Urothelium cell line (cell line): Measurements from ENCODE around the gene AGBL1.
A peak's percentile ranks its signal among the peaks of the same experiment; 100 is the strongest.

Experiments
- DNase-seq: peaks from one replicate; pipeline ENCODE4 v3.0.0; 2011; ENCODE audit warnings: low spot score, mixed read lengths
- FAIRE-seq: peaks from 2 replicates; lab custom pipeline; 2011; peaks lifted over from hg19 to GRCh38; lab: Jason Lieb, UNC

The AGBL1 gene

DNA sequence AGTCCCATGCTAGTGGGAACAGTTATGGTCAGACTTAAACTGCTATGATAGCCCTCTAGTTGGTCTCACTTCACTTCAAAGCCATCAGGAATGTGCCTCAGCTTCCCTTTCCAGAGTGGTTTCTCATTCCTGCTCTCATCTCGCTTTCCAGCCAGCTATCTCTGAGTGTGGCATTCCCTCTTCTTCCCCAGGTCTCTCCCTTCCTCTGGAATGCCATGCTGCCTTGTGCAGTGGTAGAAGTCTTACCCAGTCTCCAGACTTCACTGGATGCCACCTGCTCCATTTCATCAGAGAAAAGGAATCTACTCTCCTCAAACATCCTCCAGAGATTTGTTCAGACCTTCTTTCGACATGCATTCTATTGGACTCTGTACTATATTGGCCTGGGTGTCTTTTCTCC is 83.0 kb downstream of the AGBL1 start:
- no peak for DNase-seq
- no peak for FAIRE-seq

DNA sequence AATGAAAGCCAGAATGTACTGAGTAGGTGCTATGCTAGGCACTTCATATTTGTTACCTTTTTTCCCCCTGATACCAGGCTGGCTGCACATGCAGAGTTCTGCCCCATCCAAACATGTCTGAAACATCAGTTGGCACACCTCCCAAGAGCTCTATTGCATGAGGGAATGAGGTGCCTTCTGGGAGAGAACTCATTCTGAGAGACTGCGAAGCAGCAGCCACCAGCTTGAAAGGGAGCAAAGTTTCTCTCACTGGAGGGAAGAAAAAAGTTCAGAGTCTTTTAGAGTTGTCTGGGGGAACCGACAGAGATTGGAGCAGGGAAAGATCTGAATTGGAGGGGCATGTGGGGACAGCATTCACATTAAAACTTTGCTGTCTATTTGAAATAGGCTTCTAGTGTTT is 84.1 kb downstream of the AGBL1 start:
- FAIRE-seq: no peak
- DNase-seq: peak; percentile 37

DNA sequence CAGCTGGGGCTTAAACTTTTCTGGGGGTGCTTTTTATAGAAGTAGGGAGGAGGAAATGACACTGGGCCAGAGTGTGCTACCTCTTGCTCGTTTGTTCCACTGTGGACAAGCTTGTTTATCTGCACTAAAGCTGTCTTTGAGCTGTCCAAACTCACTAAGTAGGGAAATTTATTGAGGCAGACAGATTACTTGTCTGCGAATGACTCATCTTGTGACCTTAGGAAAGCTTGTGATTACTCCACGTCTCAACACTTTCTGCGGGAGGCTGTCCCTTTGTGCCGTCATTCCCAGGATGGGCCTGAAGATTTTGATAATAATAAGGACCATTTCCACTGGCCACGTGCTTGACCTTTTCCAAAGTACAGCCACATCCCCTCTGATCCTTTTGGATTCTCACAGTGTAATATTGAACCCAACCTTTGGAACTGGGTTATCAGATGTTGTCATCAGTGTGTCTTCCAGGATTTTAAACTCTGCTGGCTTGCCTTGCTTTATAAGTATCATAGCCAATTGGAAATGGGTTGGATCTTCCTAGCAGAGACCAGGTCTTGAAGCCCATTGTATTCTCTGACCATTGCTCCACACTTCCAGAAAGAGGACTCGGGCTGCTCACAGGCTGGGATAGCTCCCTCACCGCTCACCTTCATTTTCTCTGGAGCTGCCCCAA is 84.7 kb downstream of the AGBL1 start:
- peak; percentile 89 for FAIRE-seq

DNA sequence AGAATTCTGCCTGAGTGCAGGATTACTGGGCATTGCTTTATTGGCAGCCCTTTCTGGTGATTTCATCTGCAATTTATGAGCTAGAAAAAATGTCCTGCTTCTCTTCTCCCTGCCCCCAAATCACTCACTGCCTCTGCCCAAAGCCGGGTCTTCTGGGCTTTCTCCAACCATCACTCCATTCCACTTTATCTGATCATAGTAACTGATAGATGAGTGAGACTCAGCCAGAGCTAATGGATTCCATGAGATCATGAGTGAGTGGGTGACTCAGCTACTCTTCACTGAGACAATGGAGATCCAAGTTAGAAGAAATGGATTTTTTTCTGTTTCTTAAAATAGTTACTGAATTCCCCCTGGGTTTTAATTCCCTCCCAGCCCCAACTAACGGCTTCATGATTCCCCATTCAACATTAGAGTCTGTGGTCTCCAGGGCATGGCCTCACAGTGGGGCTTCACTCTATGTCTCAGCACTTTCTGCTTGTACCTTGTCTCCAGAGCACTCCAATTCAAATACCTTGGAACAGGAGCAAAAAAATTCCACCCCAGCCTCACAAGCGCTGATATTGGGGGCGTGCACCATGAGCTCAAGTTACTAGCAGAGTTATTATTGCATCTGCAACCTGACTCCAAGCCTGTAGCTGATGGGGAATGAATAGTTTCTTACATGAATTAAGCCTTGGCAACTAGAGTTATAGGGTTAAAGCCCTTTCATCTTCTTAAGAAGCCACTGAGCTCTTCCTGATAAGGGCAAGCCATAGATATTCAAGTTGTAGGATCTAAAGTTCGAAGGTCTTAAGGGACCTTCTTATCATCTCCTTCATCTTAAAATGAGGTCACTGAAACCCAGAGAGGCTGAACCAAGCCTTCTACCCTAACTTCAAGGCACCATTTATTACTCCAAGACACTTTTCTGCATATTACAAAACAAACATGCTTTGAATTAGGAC is 85.9 kb downstream of the AGBL1 start:
- DNase-seq (peak; percentile 49), FAIRE-seq (no peak)

More for the DNA sequence above, 84.7 kb downstream of the AGBL1 start:
- DNase-seq: peak; percentile 74

DNA sequence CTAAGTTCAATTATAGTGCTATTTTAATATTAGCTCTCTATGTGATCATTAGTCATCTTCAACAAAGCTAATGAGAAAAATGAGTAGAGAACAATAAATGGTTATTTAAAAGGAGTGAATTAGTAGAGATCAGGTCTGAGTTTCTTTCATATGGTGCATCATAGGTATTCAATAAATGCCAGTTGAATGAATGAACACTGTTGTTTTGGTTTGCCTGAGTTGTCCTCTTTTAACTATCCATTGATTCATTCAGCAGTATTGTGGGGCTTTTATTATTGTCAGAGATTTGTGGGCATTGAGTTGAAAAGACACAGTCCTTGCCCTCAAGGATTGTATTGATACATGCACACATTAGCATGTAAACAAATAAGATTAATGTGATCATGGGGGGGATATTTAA is 88.2 kb downstream of the AGBL1 start:
- FAIRE-seq (no peak), DNase-seq (no peak)

DNA sequence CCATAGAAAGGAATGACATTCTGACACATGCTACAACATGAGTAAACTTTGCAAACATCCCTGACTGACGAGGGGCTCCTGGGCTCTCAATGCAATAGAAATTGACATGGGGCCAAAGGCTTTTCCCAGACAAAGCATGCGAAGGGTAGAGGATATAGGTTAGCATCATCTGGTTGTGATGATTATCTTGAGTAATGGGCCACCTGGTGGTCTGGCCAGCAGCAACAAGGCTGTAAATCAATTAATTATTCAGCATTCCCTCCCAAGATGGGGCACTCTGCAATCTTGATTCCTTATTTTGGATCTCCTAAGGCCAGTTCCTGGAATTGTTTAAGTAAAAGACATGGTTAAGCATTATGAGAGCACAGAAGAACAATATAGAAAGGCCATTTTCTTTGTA is 99.2 kb downstream of the AGBL1 start:
- DNase-seq (no peak), FAIRE-seq (no peak)

DNA sequence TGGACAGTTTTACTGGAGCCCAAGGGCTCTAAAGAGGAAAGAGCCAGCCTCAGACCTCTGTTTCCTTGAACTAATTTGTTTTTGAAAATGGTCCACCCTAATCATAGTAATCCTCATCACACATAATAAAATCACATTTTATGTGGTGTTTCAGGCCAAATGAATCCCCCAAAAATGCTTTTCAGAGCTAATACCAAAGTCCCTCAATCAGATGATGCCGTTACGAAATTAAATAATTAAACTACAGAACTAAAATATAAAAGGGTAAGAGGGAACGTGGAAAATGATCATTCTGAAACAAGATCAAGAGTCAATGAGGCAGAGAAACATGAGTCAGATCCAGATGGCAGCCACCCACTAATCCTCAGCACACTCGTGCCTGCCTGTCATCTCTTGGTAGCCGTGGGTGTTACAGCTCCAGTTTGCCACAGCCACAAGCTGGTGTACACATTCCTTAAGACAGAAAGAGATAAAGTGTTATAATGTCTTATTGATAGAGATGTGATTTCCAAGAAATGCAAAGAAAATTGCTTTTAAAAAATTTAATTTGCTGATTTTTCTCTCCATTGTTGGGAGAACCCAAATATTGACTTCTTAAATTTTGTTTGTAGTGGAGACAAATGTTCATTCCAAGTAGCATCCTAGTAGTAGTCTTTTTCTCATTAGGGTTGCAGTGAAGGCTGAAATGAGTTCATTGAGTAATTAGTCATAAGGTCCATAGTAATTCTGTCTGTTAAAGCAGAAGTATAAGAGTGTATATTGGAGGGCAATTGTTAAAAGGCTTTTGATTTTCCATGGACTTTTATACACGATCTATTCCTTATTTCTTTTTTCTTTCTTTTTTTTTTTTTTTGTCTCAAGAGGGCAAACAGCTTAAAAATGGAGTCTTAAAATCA is 104.2 kb downstream of the AGBL1 start:
- FAIRE-seq (no peak), DNase-seq (no peak)

DNA sequence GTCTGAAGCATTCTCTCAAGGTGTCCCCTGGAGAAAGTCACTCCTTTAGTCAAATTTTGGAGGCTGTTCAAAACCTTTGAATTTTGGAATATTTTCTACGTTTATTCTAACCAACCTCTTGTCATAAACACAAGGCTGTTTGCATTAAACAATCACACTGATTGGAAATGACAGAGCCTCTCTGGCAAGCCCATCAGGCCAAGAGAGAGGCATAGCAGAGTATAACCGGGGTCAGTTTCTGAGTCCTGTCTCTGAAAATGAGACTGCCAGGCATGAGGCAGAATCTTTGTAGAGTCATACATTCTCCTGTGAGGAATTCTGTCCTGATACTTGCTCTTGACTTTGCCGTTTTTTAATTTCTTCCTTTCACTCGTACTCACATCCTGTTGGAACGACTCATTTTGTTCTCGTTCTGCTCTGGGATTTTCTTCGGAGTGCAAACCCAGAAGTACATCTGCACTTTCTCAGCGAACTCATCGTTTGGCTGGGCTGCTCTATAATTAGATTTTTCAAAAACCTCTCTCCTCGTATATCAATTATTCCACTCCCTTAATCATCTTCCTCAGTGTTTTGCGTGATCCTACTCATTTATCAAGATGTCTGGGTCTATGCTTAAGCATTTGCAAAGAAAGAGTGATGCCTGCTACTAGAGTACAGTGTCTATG is 114.2 kb downstream of the AGBL1 start:
- DNase-seq (no peak), FAIRE-seq (no peak)

DNA sequence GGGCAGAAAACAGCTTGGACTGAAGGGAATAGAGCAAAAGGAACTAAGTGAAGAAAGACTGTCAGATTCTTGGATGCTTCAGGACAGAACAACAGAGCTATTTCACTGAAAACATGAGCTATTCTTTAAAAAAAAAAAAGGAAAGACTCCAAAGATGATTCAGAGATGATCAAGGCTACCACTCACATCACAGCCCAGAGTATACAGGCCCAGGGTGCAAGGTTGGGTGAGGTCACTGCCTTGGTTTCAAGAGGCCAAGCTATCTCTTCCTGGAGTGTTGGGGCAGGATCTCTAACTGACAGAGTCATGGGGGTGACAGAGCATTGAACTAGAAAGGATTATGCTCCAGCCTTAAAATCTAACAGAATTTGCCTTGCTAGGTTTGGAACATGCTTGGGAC is 118.1 kb downstream of the AGBL1 start:
- FAIRE-seq: no peak
- DNase-seq: no peak

DNA sequence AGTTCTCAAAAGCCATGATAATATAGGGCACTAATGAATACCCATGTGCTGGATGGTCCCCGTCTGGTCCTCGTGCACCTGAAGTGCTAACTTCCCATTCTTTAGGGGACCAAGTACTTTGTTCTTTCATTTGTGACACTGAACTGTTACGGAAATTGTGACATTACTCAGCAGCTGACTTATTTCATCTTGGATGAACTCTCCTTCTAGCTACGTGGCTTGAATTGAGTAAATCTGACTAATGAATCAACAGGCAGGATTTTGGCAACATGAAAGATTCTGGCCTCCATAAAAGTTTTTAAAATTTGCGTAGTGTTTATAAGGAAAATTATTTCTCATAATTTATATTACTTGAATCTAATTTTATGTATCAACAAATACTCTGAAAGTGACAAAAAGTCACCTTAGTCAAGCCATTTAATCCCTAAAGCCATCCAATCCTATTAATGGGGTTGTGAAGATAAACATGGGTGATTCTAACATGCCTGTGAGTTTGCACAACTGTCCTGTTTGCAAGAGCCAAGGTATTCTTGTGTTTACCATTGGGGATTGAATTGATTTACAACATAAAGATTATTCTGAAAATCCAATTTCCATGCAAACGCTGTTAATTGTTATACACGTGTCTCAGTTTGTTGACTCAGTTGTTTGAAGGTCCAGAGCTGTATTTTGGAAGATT is 119.9 kb downstream of the AGBL1 start:
- DNase-seq (no peak), FAIRE-seq (no peak)

DNA sequence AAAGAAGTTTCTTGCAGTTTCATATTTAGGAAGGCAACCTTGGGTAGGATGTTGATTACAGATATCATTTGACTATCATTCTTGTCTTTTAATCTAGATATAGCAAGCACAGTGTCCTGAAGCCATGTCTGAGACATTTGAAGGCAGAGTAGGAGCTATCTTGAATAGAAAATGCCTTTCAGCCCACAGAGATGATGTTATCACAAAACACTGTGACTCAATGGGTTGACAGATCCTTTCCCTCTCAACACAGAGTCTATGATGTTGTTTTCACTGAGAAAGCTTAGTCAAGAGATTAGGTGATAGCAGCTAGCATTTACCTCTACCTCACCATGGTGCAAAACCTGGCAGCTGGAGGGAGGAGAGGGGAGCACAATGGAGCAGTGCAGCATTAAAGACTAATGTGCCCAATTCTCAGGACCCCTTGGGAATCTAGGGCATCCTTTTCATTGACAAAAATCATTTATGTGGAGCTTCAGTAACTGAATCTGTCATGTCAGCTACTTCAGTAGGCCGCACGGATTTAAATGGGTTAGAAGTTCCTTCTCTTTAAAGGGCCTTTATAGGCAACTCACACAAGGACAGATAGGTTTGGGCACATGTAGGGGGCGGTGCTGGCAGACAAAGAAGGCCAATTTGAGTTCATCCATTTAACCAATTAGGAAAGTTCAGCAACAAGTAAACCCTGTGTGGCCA is 121.8 kb downstream of the AGBL1 start:
- DNase-seq: no peak
- FAIRE-seq: no peak

DNA sequence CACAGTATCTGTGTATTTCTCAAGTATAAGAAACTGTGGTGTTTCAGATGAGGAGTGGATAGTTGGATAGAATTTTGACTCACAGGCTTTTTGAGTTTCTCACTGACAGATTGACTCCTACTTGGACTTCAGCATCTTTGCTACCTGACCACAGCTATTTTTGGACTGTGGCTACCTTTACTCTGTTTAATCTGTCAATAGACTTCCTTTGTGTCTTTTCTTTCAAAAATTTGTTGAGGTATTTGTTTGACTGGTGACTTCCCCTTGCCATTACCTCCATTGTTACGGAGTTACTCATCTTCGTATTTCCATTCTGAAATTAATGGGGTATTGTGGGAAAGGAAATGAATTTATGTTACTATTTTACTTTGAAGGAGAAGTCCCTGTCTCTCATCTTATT is 123.8 kb downstream of the AGBL1 start:
- no peak for FAIRE-seq
- peak; percentile 39 for DNase-seq

DNA sequence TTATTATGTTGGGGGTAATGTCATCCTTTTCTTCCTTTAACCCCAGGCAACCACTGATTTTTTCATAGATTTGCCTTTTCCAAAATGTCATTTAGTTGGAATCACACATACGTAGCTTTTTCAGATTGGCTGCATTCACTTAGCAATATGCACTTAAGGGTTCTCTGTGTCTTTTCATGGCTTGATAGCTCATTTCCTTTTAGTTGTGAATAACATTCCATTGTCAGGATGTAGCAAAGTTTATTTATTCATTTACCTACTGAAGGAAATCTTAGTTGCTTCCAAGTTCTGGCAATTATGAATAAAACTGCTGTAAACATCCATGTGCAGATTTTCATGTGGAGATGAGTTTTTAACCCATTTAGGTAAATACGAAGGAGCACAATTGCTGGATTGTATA is 125.4 kb downstream of the AGBL1 start:
- DNase-seq: no peak
- FAIRE-seq: no peak

DNA sequence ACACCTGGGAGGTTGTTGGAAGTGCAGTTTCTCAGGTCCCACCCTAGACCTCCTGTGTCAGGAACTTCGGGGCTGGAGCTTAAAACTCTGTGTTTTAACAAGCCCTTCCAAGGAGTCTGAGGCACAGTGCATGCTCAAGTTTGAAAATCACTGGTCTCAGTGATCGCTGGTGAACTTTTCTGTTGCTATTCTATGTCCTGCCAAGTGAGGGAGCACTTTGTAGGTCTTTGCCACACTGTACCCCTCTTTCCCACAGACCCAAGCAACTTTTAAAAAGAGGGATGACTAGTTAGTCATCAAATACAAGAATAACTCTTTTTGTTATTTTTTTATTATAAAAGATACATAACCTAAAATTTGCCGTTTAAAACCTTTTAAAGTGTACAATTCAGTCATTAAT is 133.7 kb downstream of the AGBL1 start:
- FAIRE-seq (no peak), DNase-seq (no peak)

DNA sequence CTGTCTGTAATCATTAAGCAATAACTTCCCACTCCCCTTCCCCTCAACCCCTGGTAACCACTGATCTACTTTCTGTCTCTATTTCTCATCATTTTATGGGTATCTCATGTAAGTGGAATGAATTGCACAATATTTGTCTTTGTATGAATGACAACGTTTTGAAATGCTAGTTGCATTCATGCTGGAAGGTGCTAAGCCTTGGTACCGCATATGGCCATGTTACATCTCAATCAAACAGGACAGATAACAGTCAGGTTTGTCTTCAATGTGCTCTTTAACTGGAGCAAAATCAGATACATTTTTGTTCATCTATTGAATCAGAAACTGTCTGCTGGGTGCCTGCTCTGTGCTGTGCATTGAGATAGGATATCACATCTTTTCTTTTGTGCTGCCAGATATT is 134.2 kb downstream of the AGBL1 start:
- DNase-seq: no peak
- FAIRE-seq: no peak

DNA sequence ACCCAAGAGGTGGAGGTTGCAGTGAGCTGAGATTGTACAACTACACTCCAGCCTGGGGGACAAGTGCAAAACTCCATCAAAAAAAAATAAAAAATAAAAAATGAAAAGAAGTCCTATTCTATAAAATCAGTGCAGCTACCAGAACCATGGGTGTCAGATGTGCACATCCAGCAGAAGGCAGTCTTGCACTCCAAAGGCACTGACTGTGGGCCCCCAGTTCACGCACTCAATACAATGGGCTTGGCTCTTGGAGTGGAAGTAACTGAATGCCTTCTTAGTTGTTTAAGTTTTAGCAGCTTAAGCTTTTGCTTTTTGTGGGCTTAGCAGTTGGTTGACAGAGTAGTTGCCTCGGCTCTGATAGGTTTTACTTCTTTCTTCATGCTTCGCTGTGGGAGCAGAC is 141.4 kb downstream of the AGBL1 start:
- no peak for DNase-seq
- no peak for FAIRE-seq

DNA sequence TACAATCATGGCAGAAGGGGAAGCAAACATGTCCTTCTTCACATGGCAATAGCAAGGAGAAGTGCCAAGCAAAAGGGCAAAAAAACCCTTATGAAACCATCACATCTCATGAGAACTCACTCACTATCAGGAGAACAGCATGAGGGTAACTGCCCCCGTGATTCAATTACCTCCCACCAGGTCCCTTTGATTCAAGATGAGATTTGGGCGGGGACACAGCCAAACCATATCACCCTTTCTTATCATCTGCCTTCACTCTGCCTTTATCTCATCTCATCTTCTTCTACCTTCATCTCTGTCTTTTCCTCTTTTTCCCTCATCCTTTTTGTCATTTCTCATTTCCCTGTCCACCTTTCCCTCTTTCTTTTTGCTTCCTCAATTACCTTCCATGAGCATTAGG is 149.6 kb downstream of the AGBL1 start:
- DNase-seq: no peak
- no peak for FAIRE-seq

DNA sequence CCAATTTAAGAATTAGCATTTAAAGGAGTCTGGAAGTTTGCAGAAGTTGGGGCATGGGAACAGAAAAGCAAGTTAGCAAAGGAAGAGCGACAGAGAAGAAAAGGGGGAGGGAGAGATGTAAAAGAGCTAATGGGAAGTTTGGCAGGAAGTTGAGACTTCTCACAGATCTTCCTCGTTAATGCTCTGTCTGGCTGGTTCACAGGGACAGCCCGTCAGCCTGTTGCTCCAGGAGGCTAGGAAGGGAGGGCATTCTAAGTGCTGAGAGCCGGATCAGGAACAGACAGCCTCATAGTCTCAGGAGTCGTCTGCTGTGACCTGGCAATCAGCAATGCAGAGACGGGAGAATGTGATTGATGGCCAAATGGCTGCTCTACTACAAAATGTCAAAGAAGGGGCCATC is 150.3 kb downstream of the AGBL1 start:
- FAIRE-seq: no peak
- no peak for DNase-seq

DNA sequence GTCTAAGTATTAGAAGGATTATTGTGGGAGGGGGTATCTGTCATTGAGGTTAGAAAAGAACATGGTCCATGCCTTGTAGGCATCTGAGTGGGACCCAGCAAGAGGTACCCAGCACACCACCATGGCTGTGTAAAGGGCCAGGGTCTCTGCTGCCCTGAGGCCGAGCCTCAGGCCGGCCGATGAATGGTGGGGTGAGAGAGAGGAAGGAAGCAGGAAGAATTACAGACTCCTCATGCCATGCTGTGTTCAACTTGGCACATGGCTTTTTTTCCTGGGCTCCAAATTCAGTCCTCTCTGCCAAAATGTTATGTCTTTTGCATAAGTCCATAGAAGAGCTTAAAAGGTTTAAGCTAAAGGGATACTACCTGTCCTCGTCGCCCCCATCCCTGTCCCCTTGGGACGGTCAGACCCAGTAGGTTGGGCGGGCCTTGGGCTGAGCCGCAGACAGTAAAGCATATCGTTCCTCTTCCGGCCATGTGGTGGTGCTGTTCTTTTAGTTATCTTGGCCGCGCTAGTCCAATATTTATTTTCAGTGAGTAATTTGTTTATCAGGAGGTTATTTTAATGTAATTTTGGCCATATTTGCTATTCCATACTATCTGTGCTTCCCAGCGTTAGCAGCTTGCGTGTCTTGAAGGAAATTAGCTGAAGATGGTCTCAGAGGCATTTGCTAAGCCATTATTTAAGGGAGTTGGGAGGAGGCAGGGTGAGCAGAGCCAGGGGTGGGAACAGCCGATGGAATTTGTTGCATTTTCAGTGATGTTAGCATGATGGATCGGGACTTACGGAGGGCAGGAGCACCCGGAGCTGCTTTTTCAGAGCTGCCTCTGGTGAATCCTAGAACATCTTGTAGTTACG is 152.4 kb downstream of the AGBL1 start:
- FAIRE-seq: no peak
- peak; percentile 68 for DNase-seq
